Measurements from ENCODE around the gene KCNQ5. TPM values are rescaled to one million over a fixed set of nuclear protein-coding genes. Genes with fewer than 3 reads are reported as not detected.

Gene KCNQ5
- total RNA-seq, 4 donors from 2014 or later: 0.30 to 0.57 (median 0.42) TPM; not detected in 1

DNA sequence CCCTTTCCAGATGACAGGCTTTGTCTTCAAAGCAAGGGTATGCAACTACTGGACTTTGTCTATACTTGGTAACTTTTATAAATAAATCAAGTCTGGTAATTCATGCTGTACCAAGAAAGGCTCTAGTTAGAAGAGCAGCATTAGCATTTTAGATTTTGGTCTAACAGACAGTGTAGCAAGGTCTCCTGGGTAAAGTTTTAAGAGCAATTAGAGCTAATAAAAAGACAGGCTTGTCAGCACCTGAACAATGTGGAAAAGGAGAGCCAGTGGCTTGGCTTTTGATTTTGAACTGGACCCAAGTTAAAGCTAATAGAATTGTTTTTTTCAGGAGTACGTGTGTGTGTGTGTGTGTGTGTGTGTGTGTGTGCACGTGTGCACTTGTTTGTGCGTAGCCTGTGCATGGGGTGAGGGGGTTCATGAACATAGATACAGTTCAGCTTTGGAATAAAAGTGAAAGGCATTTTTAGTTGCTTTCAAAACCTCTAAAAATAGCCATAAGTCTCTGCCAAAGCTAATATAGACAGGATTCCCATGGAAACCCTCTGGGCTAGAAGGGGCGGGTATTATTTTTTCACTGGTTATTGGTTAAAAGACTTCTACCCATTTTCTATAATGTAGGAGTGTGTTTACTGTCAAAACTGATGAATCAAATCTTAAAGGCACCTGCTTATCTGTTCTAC lies 138.4 kb downstream of the KCNQ5 start:
- Histone ChIP-seq H3K36me3 (no peaks in the 10 kb centered on the region), H3K27ac (no peak overlapping the region), H3K27me3 (no peaks in the 10 kb centered on the region), H3K4me1 (peaks cover 14% of the 10 kb centered on the region), H3K4me3 (no peak overlapping the region), H3K9me3 (no peaks in the 10 kb centered on the region)
- WGBS: 32% methylated on average over 3 of the region's 4 CpGs
- TF ChIP-seq POLR2A (IDR thresholded peaks at IDR 0.05) (no peak), POLR2AphosphoS5 (IDR thresholded peaks at IDR 0.05) (no peak), EP300 (IDR thresholded peaks at IDR 0.05) (no peak)
- TF ChIP-seq, protein P1, sequence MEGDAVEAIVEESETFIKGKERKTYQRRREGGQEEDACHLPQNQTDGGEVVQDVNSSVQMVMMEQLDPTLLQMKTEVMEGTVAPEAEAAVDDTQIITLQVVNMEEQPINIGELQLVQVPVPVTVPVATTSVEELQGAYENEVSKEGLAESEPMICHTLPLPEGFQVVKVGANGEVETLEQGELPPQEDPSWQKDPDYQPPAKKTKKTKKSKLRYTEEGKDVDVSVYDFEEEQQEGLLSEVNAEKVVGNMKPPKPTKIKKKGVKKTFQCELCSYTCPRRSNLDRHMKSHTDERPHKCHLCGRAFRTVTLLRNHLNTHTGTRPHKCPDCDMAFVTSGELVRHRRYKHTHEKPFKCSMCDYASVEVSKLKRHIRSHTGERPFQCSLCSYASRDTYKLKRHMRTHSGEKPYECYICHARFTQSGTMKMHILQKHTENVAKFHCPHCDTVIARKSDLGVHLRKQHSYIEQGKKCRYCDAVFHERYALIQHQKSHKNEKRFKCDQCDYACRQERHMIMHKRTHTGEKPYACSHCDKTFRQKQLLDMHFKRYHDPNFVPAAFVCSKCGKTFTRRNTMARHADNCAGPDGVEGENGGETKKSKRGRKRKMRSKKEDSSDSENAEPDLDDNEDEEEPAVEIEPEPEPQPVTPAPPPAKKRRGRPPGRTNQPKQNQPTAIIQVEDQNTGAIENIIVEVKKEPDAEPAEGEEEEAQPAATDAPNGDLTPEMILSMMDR (IDR thresholded peaks at IDR 0.05): no peak
- no peak for DNase-seq (ENCODE audit: low spot score in 2 of 2)

DNA sequence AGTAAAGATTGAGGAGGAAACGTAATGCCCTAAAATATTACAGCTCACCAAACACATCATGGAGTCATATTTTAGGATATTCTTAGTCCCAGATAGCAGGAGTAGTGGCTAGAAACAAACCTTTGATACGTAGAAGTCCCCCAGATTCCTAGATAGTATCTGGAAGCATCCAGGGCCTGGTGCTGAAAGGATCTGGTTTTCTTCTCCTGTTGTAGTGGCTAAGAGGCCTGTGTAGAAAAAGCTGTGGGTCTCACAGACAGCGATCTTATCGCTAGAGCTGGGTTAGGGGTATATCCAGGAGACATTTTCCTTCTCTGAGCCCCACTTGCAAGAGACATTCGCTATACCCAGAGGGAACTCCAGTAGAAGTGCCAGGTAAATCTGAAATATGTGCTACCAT lies 139.9 kb downstream of the KCNQ5 start:
- WGBS: 82% methylated on average over 5 of the region's 5 CpGs
- no peaks in the 10 kb centered on the region for H3K9me3 ChIP-seq
- DNase-seq (ENCODE audit: low spot score in 2 of 2): no peak
- H3K4me3 ChIP-seq: no peak overlapping the region
- H3K4me1 ChIP-seq: peaks cover 14% of the 10 kb centered on the region
- TF ChIP-seq EP300 (IDR thresholded peaks at IDR 0.05) (no peak), POLR2A (IDR thresholded peaks at IDR 0.05) (no peak), POLR2AphosphoS5 (IDR thresholded peaks at IDR 0.05) (no peak)
- TF ChIP-seq, protein P1 (IDR thresholded peaks at IDR 0.05): no peak
- no peak overlapping the region for H3K27ac ChIP-seq
- H3K27me3 ChIP-seq: no peaks in the 10 kb centered on the region
- H3K36me3 ChIP-seq: no peaks in the 10 kb centered on the region

DNA sequence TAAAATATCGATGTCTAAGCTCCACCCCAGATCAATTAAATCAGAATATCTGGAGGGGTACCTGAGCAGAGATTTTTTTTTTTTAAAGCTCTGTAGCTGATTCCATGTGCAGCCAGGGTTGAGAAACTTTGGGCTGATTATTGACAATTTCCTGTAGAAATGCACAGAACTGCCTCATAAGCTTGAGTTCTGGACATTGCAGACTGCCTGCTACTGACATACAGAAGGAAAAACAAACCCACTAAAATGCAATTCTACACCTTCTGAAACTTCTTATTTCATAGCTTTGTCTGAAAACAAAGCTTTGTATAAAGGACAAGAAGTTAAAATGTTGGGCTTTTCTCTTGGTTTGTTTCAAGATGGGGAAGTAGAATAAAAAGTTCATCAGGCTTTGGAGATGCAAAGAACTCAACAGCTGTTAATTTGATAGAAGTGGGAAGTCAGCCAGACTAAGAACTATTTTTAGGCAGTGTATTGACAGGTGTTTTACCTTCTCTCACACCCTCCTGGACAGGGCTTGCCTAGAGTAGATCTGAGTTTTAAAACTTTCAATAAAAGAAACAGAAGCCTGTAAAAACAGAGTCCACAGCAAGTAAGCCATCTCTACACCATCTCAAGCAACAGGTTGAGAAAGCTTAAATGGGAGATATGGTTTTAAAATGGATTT lies 147.7 kb downstream of the KCNQ5 start:
- WGBS: 94% methylated on average over 1 of the region's 1 CpG
- Histone ChIP-seq H3K27me3 (no peaks in the 10 kb centered on the region), H3K4me3 (no peak overlapping the region), H3K27ac (no peak overlapping the region), H3K4me1 (no peaks in the 10 kb centered on the region), H3K36me3 (no peaks in the 10 kb centered on the region), H3K9me3 (no peaks in the 10 kb centered on the region)
- DNase-seq (ENCODE audit: low spot score in 2 of 2): no peak
- no peak for TF ChIP-seq POLR2A (IDR thresholded peaks at IDR 0.05)
- no peak for TF ChIP-seq EP300 (IDR thresholded peaks at IDR 0.05)
- TF ChIP-seq, protein P1 (IDR thresholded peaks at IDR 0.05): no peak
- TF ChIP-seq POLR2AphosphoS5 (IDR thresholded peaks at IDR 0.05): no peak

DNA sequence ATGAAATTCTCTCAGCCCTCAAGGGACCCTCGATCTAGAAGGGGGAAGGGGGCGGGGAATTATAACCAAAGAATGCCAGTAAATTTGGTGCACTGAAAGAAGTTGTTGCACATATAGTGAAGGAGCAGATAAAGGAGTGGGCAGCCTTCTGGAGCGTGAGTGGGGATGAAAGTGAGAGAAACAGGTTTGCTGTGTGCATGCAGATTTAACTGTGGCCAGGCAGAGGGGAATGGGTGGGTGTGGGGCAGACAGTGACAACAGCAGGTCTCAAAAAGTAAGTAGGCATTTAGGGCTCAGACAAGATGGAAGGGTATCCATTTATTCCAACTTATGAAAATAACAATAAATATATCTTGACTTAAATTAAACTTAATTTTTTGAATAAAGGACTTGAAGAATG lies 149.1 kb downstream of the KCNQ5 start:
- 70% methylated on average over 3 of the region's 3 CpGs for WGBS

DNA sequence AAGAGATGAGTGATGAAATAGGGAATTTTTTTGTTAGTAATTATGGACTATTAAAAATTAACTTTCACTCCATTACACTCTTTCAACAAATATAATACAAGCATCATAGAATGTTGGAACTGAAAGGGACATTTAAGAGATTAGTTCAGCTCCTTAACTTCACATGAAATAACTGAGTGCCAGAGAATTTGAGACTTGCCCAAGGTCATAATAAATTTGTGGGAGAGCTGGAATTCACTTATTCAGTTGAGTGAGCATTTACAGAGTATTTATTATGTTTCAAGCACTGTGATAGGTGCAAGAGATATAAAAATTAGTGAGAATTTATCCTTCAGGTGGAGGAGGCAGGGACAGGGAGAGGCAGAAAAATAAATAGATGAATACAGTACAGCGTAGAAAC lies 154.6 kb downstream of the KCNQ5 start:
- no peak overlapping the region for H3K4me3 ChIP-seq
- H3K27me3 ChIP-seq: no peaks in the 10 kb centered on the region
- TF ChIP-seq POLR2AphosphoS5 (IDR thresholded peaks at IDR 0.05) (no peak), POLR2A (IDR thresholded peaks at IDR 0.05) (no peak), EP300 (IDR thresholded peaks at IDR 0.05) (no peak)
- TF ChIP-seq, protein P1 (IDR thresholded peaks at IDR 0.05): no peak
- no peaks in the 10 kb centered on the region for H3K4me1 ChIP-seq
- H3K36me3 ChIP-seq: no peaks in the 10 kb centered on the region
- no peak overlapping the region for H3K27ac ChIP-seq
- H3K9me3 ChIP-seq: no peaks in the 10 kb centered on the region
- 68% methylated on average over 1 of the region's 1 CpG for WGBS
- DNase-seq (ENCODE audit: low spot score in 2 of 2): no peak

More for the DNA sequence above, 149.1 kb downstream of the KCNQ5 start:
- no peaks in the 10 kb centered on the region for H3K36me3 ChIP-seq
- no peak for DNase-seq (ENCODE audit: low spot score in 2 of 2)
- H3K9me3 ChIP-seq: no peaks in the 10 kb centered on the region
- H3K27ac ChIP-seq: no peak overlapping the region
- TF ChIP-seq EP300 (IDR thresholded peaks at IDR 0.05): no peak
- TF ChIP-seq, protein P1 (IDR thresholded peaks at IDR 0.05): no peak
- TF ChIP-seq POLR2AphosphoS5 (IDR thresholded peaks at IDR 0.05): no peak
- no peak for TF ChIP-seq POLR2A (IDR thresholded peaks at IDR 0.05)
- H3K4me3 ChIP-seq: no peak overlapping the region
- no peaks in the 10 kb centered on the region for H3K27me3 ChIP-seq
- H3K4me1 ChIP-seq: no peaks in the 10 kb centered on the region

Data from suprapubic skin (tissue), 4 donors.